Stimulated activated CD4-positive, alpha-beta T cell treated with anti-CD3 and anti-CD28 coated beads, Interleukin-15, amount 100 ng/mL, for 1 hour (primary cell): ENCODE data around the gene DNAJC21.

Source experiments
- DNase-seq, 2 donors: peaks; one replicate each; pipeline ENCODE4 v3.0.0-alpha.2; 2020; ENCODE audit warnings: low read depth in 1 of 2, low spot score in 1 of 2

Gene DNAJC21

GRCh38 chr5:34977934-34978613 lies 48.7 kb downstream of the DNAJC21 start:
- no peak for DNase-seq

GRCh38 chr5:34978681-34979080 lies 49.3 kb downstream of the DNAJC21 start:
- DNase-seq = no peak

GRCh38 chr5:34982823-34983222 lies 53.5 kb downstream of the DNAJC21 start:
- no peak for DNase-seq

GRCh38 chr5:34986965-34987364 lies 57.6 kb downstream of the DNAJC21 start:
- no peak for DNase-seq

GRCh38 chr5:34991486-34992238 lies 62.3 kb downstream of the DNAJC21 start:
- DNase-seq = no peak

GRCh38 chr5:34993951-34994350 lies 64.6 kb downstream of the DNAJC21 start:
- no peak for DNase-seq

- DNase-seq = no peak
These were observed 66.9 kb downstream of the DNAJC21 start for GRCh38 chr5:34996261-34996660.

- no peak for DNase-seq
These were observed 68.9 kb downstream of the DNAJC21 start for GRCh38 chr5:34998058-34998789.

- DNase-seq = no peak
These were observed 72.5 kb downstream of the DNAJC21 start for GRCh38 chr5:35001842-35002241.

- DNase-seq = no peak
These were observed 73.1 kb downstream of the DNAJC21 start for GRCh38 chr5:35002459-35002858.

GRCh38 chr5:35003018-35003957 lies 73.9 kb downstream of the DNAJC21 start:
- DNase-seq = peak in 1 of 2 donors; percentile 33

- no peak for DNase-seq
These were observed 74.8 kb downstream of the DNAJC21 start for GRCh38 chr5:35004200-35004599.

- DNase-seq = no peak
These were observed 75.4 kb downstream of the DNAJC21 start for GRCh38 chr5:35004771-35005170.
